GM21737 (cell line): ENCODE results near the gene RNF180.

Source experiments
- ATAC-seq: cut with Tn5 transposase; IDR thresholded peaks from one replicate; pipeline ENCODE4 v1.9.1; 2021; ENCODE audit warnings: mild to moderate bottlenecking, moderate library complexity; ENCODE audit not compliant: unreplicated experiment

The RNF180 gene

GRCh38 chr5:64165500-64166200 lies at the start of gene RNF180:
Gene RNF180, plus strand, starts transcription at chr5:64165843. Its CDS starts 34,965 bp downstream, at chr5:64200808.
- no peak for ATAC-seq

- ATAC-seq = no peak
Measured at GRCh38 chr5:64125521-64125920, 40.1 kb upstream of the RNF180 start.

GRCh38 chr5:64126202-64126741 lies 39.4 kb upstream of the RNF180 start:
- ATAC-seq = no peak

GRCh38 chr5:64140018-64140417 lies 25.6 kb upstream of the RNF180 start:
- no peak for ATAC-seq

GRCh38 chr5:64144425-64145215 lies 21.0 kb upstream of the RNF180 start:
- no peak for ATAC-seq

GRCh38 chr5:64145216-64145895 lies 20.3 kb upstream of the RNF180 start:
- ATAC-seq = no peak

- no peak for ATAC-seq
Measured at GRCh38 chr5:64147379-64147778, 18.3 kb upstream of the RNF180 start.

- no peak for ATAC-seq
Measured at GRCh38 chr5:64147849-64148441, 17.7 kb upstream of the RNF180 start.

- ATAC-seq = no peak
Measured at GRCh38 chr5:64149268-64149667, 16.4 kb upstream of the RNF180 start.

- no peak for ATAC-seq
Measured at GRCh38 chr5:64149857-64150521, 15.7 kb upstream of the RNF180 start.

- ATAC-seq = no peak
Measured at GRCh38 chr5:64156261-64156660, 9.4 kb upstream of the RNF180 start.

- no peak for ATAC-seq
Measured at GRCh38 chr5:64158827-64159226, 6.8 kb upstream of the RNF180 start.

- no peak for ATAC-seq
Measured at GRCh38 chr5:64160201-64160600, 5.4 kb upstream of the RNF180 start.

- no peak for ATAC-seq
Measured at GRCh38 chr5:64161420-64161819, 4.2 kb upstream of the RNF180 start.

- ATAC-seq = no peak
Measured at GRCh38 chr5:64163135-64163534, 2.5 kb upstream of the RNF180 start.

GRCh38 chr5:64163746-64164145 lies 1.9 kb upstream of the RNF180 start:
- no peak for ATAC-seq

- no peak for ATAC-seq
Measured at GRCh38 chr5:64164166-64164565, 1.5 kb upstream of the RNF180 start.

- ATAC-seq = no peak
Measured at GRCh38 chr5:64165160-64165499, 513 bp upstream of the RNF180 start.

GRCh38 chr5:64166201-64166959 lies 737 bp downstream of the RNF180 start:
- no peak for ATAC-seq

- no peak for ATAC-seq
Measured at GRCh38 chr5:64176301-64176700, 10.7 kb downstream of the RNF180 start.
